GM13976 (cell line): ENCODE measurements around the gene IFIT2.

ENCODE experiments used
- DNase-seq: peaks from one replicate; pipeline ENCODE4 v3.0.0; 2012; ENCODE audit warnings: low spot score
- CTCF ChIP-seq: IDR thresholded peaks from 2 replicates; pipeline ENCODE4 v1.5.1; 2012; ENCODE audit warnings: borderline replicate concordance, mild to moderate bottlenecking; ENCODE audit not compliant: insufficient read depth; ENCODE audit errors: extremely low read depth, missing control alignments, control extremely low read depth
- in situ Hi-C: fragments of 300-500 bp; cut with MboI; formaldehyde crosslinking; loops from one replicate; pipeline ENCODE4 v1.12.0; 2022; ENCODE audit warnings: low sequenced_read_pairs, mixed read lengths, inconsistent platforms; ENCODE audit not compliant: unreplicated experiment

IFIT2 gene

GRCh38 chr10:89301232-89301631 lies 614 bp upstream of the IFIT2 start:
- TF ChIP-seq CTCF: no peak
- DNase-seq: peak; percentile 18
- in situ Hi-C loops: no loop called here

GRCh38 chr10:89302625-89303024 lies 779 bp downstream of the IFIT2 start:
- TF ChIP-seq CTCF: no peak
- in situ Hi-C loops: no loop called here
- no peak for DNase-seq

- no peak for TF ChIP-seq CTCF
- DNase-seq: no peak
Observed at GRCh38 chr10:89303161-89303560, 1.3 kb downstream of the IFIT2 start.

GRCh38 chr10:89304026-89304425 lies 2.2 kb downstream of the IFIT2 start:
- no peak for TF ChIP-seq CTCF
- in situ Hi-C loops: no loop called here
- no peak for DNase-seq

More at GRCh38 chr10:89303161-89303560, 1.3 kb downstream of the IFIT2 start:
- in situ Hi-C loops: no loop called here

GRCh38 chr10:89304446-89304845 lies 2.6 kb downstream of the IFIT2 start:
- in situ Hi-C loops: no loop called here
- DNase-seq: no peak
- no peak for TF ChIP-seq CTCF

GRCh38 chr10:89304925-89305324 lies 3.1 kb downstream of the IFIT2 start:
- in situ Hi-C loops: no loop called here
- TF ChIP-seq CTCF: no peak
- no peak for DNase-seq
